ENCODE data around the gene L3MBTL2.
"Not testable (repeated sequence)": the region's sequence is repeated elsewhere in the genome, so short reads cannot be mapped to it uniquely, and the experiment has no call there.

The L3MBTL2 gene

GRCh38 chr22:41242396-41243117, 37.4 kb downstream of the L3MBTL2 start:
- no peak for DNase-seq

DNA sequence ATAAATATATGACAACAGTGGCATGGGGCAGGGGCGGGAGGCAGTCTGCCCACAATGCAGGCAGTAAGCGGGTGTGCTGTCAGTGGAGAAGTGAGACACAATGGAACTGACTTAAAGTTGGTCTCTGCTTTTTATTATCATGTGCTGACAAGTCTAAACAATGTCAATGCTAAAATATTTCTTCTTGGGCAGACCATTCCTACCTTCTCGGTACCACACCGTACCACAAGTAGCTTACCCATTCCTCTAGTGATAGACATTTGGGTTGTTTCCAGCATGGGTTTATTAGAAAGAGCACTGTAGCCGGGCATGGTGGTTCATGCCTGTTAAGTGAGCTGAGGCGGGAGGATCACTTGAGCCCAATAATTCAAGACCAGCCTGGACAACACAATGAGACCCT, 38.2 kb downstream of the L3MBTL2 start:
- DNase-seq: no peak

DNA sequence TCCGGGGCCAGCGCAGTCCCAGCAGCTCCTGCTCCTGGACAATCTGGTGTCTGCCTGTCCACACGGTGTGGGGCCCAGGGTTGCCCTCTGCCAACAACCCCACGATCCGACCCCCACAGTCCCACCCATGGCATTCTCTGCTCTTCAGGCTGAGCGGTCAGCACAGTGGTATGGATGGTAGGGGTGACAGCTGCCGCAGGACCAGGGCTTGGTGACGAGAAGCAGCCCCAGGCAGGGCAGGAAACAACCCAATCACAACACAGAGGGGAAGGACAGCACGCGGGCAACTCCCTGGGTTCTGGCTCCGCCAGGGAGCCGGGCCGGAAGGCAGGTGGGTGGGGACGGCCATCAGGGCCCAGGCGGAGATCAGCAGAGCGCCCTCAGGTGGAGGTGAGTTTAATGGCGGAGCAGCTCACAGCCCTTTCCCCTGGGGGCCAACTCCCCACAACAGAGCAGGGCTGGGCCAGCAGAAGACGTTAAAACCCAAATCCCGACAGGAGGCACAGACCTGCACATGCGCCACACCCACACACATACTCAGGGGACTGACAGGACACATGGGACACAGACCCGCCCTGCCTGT, 40.9 kb downstream of the L3MBTL2 start:
- no peak for DNase-seq

DNA sequence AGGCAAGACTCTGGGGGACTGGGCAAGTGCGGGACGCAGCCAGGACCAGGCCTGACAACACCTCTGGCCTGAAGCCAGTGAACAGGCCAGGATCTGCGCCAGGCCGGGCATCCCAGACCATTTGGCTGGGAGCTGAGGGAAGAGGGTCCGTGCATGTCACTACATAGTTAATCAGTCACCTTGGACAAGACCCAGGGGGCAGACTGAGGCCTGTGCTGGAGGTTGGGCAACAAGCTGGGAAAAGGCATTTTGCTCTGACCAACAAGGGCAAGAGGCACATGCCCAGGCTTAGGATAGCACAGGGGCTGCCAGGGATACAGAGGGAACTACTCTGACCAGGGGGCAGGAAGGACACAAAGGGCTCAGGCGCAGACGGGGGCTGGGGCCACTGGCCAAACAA, 42.6 kb downstream of the L3MBTL2 start:
- DNase-seq: no peak

GRCh38 chr22:41248314-41248713, 43.2 kb downstream of the L3MBTL2 start:
- DNase-seq: no peak

DNA sequence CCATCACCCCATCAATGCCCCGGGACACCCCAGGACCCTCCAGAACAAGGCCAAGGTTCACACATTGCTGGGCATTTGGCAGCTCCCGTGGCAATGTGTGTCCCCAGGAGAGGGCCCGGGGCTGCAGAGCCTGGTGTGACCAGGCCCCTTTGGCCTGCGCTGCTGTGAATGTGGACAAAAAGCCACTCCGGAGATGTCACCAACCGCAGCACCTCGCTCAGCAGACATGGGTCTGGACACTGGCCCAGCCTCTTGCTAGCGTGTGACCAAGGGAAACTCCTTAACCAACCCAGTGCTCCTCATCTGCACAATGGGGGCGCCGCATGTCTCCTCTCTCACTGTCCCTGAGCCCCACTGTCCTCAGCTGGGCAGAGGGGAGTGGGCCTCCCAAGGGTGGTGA, 43.6 kb downstream of the L3MBTL2 start:
- no peak for DNase-seq

- no peak for DNase-seq
Measured at GRCh38 chr22:41249442-41249841, 44.3 kb downstream of the L3MBTL2 start.

DNA sequence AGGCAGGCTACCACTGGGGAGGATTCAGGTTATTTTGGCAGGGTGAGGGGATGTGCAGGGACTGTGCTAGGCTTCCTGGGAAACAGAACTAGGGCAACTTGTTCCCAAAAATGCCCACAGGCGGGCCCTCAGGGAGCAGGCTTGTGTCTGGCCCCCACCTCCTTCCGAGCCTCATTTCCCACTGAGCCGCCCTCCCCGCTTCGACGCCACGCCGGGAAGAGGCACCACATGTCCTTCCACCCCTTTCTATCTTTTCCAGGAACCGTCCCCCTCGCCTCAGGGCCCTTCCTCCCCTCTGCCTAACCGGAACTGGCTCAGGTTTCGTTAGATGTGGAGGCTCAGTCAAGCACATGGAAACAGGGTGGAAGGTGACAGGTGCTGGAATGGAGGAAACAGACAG, 45.0 kb downstream of the L3MBTL2 start:
- DNase-seq: no peak

DNA sequence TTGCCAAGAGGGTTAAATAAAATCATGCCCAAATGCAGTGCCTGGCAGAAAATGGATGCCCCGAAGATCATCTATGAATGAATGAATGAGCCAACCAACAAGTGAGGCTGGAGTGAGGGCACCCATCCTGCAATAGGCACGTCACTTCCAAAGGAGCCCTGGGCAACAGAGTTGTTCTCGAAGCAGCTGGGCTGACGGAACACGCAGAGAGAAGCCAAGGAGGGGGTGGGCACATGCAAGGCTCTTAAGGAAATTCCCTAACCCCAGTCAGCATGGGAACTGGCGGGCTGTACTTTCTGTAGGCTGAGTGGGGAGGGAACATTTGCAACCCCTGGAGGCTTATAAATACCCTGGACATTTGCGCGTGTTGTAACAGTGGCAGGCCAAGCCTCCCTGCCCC, 47.3 kb downstream of the L3MBTL2 start:
- DNase-seq: no peak

DNA sequence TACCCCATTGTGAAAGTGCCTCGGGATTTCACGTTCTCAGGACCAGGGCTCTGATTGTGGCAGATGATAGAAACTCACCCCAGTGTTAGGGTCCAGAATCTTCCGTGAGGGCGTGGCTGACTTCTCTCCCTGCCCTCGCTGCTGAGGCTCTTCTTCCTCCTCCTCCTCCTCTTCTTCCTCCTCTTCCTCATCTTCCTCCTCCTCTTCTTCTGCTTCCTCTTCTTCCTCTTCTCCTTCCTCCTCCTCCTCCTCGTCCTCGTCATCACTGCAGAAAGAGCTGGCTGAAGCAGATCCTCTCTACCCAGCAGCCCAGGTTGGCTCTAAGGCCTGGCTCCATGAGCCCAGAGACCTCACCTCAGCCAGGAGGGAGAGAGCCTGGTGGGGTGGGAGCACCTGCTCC, 49.1 kb downstream of the L3MBTL2 start:
- no peak for DNase-seq

DNA sequence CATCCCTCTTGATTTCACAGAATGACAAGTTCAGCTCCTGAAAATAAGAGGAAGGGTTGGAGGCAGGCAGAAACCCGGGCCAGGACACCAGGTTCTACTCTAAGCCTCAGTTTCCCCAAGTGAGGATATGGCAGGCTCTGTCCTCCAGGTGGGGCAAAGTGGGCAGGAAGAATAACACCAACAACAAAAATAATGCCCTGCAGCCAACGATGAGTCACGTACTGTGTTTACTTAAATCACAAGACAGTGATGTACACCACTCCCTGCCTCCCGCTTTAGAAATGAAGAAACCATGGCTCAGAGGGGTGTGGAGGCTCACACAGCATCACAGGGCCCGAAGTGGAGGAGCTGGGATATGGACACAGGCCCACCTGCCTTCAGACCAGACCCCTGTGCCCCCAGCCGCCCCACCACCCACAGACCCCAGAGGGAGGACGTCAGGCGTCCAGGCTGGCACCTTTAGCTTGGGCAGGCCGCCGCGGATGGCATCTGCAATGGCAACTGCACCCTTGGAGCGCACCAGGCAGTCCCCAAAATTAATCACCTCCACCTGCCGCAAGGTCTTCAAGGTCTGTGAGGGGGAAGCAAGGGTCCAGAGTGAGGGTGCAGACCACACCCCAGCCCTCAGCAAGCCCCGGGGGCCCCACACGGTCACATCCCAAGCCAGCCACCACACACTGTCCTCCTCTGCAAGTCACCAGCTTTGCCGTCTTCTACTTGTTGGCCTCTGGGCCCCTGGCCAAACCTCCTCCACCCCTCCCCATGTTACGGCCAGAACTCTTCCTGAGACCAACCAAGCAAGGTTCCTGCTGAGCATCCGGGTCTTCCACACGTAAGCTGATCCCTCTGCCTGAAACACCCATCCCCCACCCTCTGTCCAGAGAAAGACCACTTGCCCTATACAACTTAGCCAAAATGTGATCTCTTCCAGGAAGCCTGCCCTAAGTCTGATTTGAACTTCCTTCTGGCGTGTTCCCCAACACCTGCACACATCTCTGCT, 51.4 kb downstream of the L3MBTL2 start:
- no peak for DNase-seq

- no peak for DNase-seq
Measured at GRCh38 chr22:41257696-41258095, 52.6 kb downstream of the L3MBTL2 start.

DNA sequence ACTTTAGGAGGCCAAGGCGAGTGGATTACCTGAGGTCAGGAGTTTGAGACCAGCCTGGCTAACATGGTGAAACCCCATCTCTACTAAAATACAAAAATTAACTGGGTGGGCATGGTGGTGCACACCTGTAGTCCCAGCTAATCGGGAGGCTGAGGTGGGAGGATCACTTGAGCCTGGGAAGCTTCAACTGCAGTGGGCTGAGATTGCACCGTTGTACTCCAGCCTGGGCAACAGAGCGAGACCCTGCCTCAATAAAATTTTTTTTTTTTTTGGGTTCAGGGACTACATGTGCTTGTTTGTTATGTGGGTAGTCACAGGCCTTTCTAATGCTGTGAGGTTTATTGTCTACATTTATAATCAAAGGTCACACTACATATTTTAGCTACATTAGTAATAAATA, 54.6 kb downstream of the L3MBTL2 start:
- DNase-seq: not testable (repeated sequence)

DNA sequence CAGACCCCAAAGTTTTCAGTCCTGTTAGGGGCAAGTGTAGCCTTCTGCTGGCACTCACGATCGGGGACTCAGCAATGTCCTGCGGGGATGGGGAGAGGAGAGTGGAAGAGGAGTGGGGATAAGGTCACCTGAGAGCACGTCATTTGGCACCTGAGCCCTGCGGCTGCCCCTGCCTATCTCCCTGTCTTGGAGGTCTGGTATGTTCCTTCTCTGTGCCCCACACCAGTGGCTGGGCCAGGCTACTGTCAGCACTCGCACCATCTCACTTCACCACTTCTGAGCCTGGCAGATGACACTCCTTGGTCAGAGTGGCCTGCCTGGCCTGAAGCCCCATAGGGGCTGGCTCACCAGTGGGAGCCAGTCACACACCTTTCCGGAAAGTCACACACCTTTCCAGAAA, 55.8 kb downstream of the L3MBTL2 start:
- no peak for DNase-seq

DNA sequence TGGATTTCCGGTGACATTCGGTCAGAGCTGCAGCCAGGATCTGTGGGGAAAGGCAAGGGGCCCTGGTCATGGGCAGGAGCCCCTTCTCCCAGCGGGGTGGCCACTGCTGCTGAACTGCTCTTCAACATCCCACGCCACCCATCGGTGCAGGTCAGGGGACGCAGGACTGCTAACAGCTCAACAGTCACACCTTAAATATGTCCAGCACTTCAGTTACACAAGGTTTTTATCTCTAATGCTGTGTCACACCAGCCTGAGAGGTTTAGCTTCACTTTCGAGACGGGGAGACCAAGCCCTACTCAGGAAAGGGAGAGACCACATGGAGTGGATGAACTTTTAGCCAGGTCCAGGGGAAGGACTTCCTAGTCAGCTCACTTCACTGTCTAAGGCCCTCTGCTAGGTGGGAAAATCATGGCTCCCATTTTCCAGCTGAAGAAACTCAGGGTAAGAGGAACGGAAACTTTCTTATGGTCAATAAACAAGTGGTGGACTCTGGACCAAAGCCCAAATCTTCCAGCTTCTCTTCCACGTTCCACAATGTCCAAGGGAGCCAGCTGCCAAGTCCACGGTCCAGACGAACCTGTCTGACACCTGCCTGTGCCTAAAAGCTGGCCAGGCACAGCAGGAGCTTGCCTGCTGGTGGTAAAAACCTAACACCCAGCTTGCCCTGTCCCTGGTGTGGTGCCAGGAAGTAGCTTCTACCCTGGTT, 56.6 kb downstream of the L3MBTL2 start:
- DNase-seq: no peak

- DNase-seq: no peak
Measured at GRCh38 chr22:41262250-41262765, 57.2 kb downstream of the L3MBTL2 start.

DNA sequence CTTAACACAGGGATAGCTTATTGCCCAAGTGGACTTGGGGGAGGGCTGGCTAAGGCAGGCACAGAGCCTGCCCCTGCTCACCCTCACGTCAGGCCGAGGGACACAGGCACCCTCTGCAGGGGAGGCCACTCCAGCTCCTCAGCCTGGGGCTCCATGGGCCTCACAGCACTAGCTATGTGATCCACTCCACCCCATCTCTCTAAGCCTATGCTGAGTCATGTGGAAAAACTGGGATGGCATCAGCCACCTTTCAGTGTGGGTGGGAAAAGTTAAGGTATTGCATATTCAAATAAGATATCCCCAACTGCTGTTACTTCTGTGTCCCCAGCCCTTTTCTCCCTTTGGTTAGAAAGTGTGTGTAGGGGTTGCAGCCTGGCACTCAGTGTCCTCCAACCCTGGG, 58.6 kb downstream of the L3MBTL2 start:
- no peak for DNase-seq

DNA sequence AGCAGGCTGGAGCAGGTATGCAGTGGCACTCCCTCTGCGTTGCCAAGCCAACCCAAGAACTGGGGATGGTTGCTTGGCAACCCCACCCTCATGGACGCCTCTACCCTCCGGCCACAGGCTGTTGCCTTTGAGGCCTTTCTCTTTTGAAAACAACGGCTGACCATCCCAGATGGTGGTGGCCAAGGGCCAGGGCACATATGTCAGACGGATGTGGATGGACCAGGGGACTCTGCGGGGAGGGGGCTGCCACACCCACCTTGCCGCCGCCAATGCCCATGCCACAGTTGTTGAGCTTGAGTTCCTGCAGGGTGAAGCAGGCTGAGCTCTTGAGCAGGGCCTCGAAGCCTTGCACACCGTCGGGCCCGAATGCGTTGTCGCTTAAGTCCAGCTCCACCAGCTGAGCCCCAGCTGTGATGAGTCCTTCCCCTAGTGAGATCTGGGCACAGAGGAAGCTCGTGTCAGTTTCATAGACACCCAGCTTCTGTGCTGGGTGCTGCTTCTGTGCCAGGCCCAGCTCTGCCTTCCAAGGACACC, 59.4 kb downstream of the L3MBTL2 start:
- DNase-seq: no peak

DNA sequence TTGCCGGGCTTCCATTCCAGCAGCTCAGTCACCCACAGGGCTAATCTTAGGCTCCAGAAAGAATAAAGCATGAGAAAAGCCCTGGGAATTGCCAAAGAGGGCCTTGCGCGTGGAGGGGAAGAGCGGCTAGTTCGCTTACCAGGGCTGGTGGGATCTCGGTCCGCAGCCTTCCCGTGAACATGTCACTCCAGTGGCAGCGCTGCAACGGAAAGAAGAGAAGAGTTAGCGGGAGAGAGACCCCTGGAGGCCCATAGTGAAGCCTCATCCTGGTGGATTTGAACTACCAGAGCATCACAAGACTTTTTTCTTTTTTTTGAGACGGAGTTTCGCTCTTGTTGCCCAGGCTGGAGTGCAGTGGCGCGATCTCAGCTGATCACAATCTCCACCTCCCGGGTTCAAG, 62.8 kb downstream of the L3MBTL2 start:
- DNase-seq: no peak

- DNase-seq: no peak
Measured at GRCh38 chr22:41271787-41272186, 66.7 kb downstream of the L3MBTL2 start.

- no peak for DNase-seq
Measured at GRCh38 chr22:41273128-41273527, 68.0 kb downstream of the L3MBTL2 start.

DNA sequence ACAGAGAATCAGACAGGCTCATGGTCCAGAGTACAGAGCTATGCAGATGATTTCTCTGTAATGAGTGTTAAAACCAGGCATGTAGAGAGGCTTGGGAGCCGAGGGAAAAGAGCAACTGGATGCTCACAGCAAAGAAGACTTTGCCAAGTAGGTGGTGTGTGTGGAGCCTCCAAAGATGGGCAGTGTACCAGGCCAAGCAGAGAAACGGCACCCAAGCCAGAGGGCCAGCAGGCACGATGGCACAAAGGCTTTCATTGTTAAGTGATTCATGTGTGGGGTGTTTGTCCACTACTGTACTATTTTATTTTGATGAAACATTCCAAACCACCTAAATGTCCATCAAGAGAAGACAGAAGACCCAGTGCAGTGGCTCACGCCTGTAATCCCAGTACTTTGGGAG, 69.7 kb downstream of the L3MBTL2 start:
- DNase-seq: no peak

DNA sequence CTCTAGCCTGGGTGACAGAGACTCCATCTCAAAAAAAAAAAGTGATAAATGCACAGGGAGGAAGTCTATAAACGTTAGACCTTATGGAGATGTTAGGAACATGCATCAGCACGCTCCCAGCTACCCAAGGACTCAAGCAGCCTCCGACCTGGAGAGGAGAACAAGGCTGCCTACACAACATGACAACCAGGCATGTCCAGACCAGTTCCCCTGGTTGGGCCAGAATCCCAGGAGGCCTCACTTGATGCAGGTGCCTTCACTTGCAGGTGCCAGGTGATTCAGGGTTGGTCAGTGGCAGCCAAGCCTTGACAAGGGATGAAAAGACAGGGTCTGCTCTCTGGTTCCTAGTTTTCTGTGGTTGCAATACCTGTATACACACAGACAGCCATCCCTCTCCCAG, 75.0 kb downstream of the L3MBTL2 start:
- DNase-seq: no peak
